Activated naive CD8-positive, alpha-beta T cell (primary cell): ENCODE measurements around the gene ADORA2B.
A peak's percentile ranks its signal among the peaks of the same experiment; 100 is the strongest.

Source experiments
- H3K27ac Mint-ChIP-seq: one replicate; pipeline ENCODE4 v1.8.0; 2021; ENCODE audit warnings: mixed read lengths
- H3K27me3 Mint-ChIP-seq: one replicate; pipeline ENCODE4 v1.8.0; 2021; ENCODE audit warnings: mixed read lengths
- H3K36me3 Mint-ChIP-seq: one replicate; pipeline ENCODE4 v1.8.0; 2021; ENCODE audit warnings: mixed read lengths
- H3K4me1 Mint-ChIP-seq: one replicate; pipeline ENCODE4 v1.8.0; 2021; ENCODE audit warnings: low read depth, mixed read lengths
- H3K4me3 Mint-ChIP-seq: one replicate; pipeline ENCODE4 v1.8.0; 2021; ENCODE audit warnings: mild to moderate bottlenecking, mixed read lengths
- H3K9me3 Mint-ChIP-seq: one replicate; pipeline ENCODE4 v1.8.0; 2021; ENCODE audit warnings: low read depth, mixed read lengths

Gene ADORA2B

GRCh38 chr17:16003841-16004240 is 58.9 kb downstream of the ADORA2B start:
- Mint-ChIP-seq H3K36me3 (peaks cover 38% of the 10 kb centered on the region), H3K27me3 (no peaks in the 10 kb centered on the region), H3K4me1 (peaks cover 51% of the 10 kb centered on the region), H3K4me3 (no peak overlapping the region), H3K27ac (no peak overlapping the region), H3K9me3 (no peaks in the 10 kb centered on the region)

DNA sequence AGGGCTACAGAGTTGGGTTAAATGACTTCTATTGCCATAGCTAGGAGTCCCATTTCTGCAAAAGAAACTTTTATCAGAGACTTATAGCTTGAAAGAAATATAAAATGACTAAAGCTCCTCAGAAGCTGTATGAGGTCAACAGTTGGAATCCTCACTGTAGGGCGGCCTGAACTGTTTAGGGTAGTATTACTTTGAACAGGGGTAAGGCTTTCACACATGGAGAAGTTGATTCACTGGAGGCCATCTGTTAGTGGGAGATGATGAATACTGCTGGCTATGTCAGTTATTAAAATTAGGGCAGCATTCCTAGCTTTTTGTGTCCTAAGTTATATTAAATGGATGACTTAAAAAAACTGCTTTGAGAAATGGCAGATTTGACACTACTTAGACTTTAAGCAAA is 60.7 kb downstream of the ADORA2B start:
- peak overlapping the region; percentile 34 for H3K27ac Mint-ChIP-seq
- peaks cover 36% of the 10 kb centered on the region for H3K36me3 Mint-ChIP-seq
- no peaks in the 10 kb centered on the region for H3K9me3 Mint-ChIP-seq
- no peak overlapping the region for H3K4me3 Mint-ChIP-seq
- H3K27me3 Mint-ChIP-seq: no peaks in the 10 kb centered on the region
- H3K4me1 Mint-ChIP-seq: peaks cover 45% of the 10 kb centered on the region

DNA sequence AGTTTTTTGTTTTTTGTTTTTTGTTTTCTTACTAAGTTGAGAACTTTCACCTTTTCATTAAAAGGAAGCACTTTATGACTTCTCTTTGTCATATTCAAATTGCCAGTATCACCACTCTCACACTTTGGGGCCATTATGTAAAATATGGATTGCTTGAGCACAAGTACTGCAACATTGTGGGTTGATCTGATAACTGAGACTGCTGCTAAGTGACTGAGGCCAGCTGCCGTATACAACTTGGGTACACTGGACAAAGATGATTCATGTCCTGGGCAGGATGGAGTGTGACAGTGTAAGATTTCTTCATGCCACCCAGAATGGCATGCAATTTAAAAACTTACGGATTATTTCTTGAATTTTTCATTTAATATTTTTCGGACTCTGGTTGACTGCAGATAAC is 62.5 kb downstream of the ADORA2B start:
- Mint-ChIP-seq H3K36me3 (peaks cover 22% of the 10 kb centered on the region), H3K27ac (no peak overlapping the region), H3K9me3 (no peaks in the 10 kb centered on the region)

DNA sequence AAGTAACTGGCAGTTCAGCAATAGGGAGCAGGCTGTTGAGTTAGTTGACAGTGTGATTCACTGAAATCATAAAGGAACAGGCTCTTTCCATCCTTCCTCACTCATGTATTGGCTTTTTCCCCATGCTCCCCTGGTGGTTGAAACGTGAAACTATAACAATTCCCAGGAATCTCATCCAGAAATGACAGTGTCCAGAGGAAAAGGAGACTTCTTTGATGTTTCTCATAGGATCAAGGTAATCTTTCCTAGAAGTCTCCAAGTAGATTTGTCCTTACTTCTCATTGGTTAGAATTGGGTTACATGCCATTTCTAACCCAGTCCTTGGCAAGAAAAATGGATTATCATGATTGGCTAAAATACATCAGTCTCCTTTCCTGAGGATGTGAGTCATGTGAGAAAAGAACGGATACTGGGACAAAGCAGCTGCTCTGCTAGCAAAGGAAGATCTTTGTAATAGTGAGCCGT is 69.0 kb downstream of the ADORA2B start:
- Mint-ChIP-seq H3K27me3 (no peaks in the 10 kb centered on the region), H3K36me3 (peaks cover 11% of the 10 kb centered on the region), H3K4me3 (no peak overlapping the region), H3K4me1 (peaks cover 20% of the 10 kb centered on the region), H3K27ac (no peak overlapping the region), H3K9me3 (no peaks in the 10 kb centered on the region)

More for the DNA sequence above, 62.5 kb downstream of the ADORA2B start:
- no peaks in the 10 kb centered on the region for H3K27me3 Mint-ChIP-seq
- no peak overlapping the region for H3K4me3 Mint-ChIP-seq
- peaks cover 35% of the 10 kb centered on the region for H3K4me1 Mint-ChIP-seq

GRCh38 chr17:16019347-16019746 is 74.4 kb downstream of the ADORA2B start:
- H3K9me3 Mint-ChIP-seq: no peaks in the 10 kb centered on the region
- H3K36me3 Mint-ChIP-seq: peaks cover 18% of the 10 kb centered on the region
- no peak overlapping the region for H3K27ac Mint-ChIP-seq

DNA sequence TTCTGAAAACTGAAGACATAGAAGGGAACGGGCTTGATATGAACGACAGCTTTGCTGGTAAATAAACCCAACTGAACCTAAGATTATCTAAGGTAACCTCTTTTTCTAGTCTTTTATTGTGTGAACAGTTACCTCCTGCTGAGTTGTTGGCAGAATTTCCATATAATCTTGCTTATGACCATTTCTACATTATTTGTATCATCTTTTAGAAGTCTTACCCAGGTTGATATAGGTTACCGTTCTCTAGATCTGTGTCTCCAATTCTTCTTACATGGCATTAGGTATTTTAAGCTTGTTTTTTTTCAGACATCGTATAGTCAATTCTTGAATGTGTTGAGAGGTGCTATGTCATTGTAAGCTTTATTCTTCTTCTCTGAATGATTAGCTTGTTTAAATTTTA is 79.0 kb downstream of the ADORA2B start:
- no peaks in the 10 kb centered on the region for H3K9me3 Mint-ChIP-seq
- peaks cover 55% of the 10 kb centered on the region for H3K4me1 Mint-ChIP-seq
- H3K27ac Mint-ChIP-seq: peak overlapping the region; percentile 54
- H3K36me3 Mint-ChIP-seq: peaks cover 24% of the 10 kb centered on the region
- H3K4me3 Mint-ChIP-seq: no peak overlapping the region
- H3K27me3 Mint-ChIP-seq: no peaks in the 10 kb centered on the region

More at GRCh38 chr17:16019347-16019746, 74.4 kb downstream of the ADORA2B start:
- Mint-ChIP-seq H3K4me1 (peaks cover 31% of the 10 kb centered on the region), H3K4me3 (no peak overlapping the region), H3K27me3 (no peaks in the 10 kb centered on the region)

DNA sequence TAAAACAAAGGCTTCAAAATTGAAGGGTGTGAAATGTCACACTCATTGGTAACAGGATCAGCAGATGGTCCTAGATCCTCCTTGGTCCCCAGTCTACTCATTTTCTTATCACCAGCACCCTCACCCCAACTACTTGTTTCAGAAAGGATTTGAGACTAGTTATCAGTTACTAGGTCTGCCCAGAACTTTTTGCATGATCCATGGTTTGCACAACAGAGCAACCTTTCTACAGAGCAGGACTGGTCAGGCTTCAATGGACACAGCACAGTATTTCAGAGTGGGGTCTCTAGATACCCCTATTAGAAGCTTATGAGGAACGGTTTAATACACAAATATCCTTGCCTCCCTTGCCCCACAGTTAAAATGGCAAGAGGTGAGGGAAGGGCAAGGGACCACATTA is 80.3 kb downstream of the ADORA2B start:
- Mint-ChIP-seq H3K27ac (peak overlapping the region; percentile 99), H3K36me3 (peaks cover 25% of the 10 kb centered on the region), H3K27me3 (no peaks in the 10 kb centered on the region), H3K9me3 (no peaks in the 10 kb centered on the region), H3K4me1 (peaks cover 58% of the 10 kb centered on the region), H3K4me3 (no peak overlapping the region)
